HFFc6 (cell line): ENCODE measurements around the gene ST6GALNAC6. TPM values are rescaled to one million over a fixed set of nuclear protein-coding genes. Genes with fewer than 3 reads are reported as not detected.

ENCODE experiments used
- DNase-seq: peaks from one replicate; pipeline ENCODE4 v3.0.0-alpha.2; 2018
- H3K27ac Mint-ChIP-seq: 2 replicates; pipeline ENCODE4 v1.8.0; 2020; ENCODE audit warnings: mild to moderate bottlenecking, mixed read lengths
- H3K27me3 Mint-ChIP-seq: 2 replicates; pipeline ENCODE4 v1.8.0; 2021; ENCODE audit warnings: mild to moderate bottlenecking, moderate library complexity, mixed read lengths; ENCODE audit not compliant: insufficient read depth
- H3K36me3 Mint-ChIP-seq: 2 replicates; pipeline ENCODE4 v1.8.0; 2021; ENCODE audit warnings: low read depth, mixed read lengths
- H3K4me1 Mint-ChIP-seq: 2 replicates; pipeline ENCODE4 v1.8.0; 2020; ENCODE audit warnings: low read depth, mixed read lengths
- H3K4me3 Mint-ChIP-seq: 2 replicates; pipeline ENCODE4 v1.8.0; 2020; ENCODE audit warnings: mild to moderate bottlenecking, moderate library complexity, mixed read lengths
- H3K9me3 Mint-ChIP-seq: 2 replicates; pipeline ENCODE4 v1.8.0; 2020; ENCODE audit warnings: mild to moderate bottlenecking, mixed read lengths
- CTCF ChIP-seq: fragments of 200-600 bp; sonication (generic); IDR thresholded peaks from 2 replicates; pipeline ENCODE4 v1.5.0; 2021; ENCODE audit warnings: antibody characterized with exemption, mild to moderate bottlenecking
- total RNA-seq, 6 experiments: library from RNA; stranded (reverse); fragmentation: NEBNext Ultra II Directional; extraction: Animal tissue kit (Norgen Biotek cat#: 25700); gene quantifications; 2 replicates in 1 of 6; 3 replicates in 5 of 6; pipeline ENCODE4 v1.2.3, GENCODE V29; 2021

The ST6GALNAC6 gene
- total RNA-seq, 6 experiments from 2014 or later, result 29.3 to 40.6 (median 34.2) TPM

- no peak for DNase-seq
- peaks cover 2% of the 10 kb centered on the region for H3K4me1 Mint-ChIP-seq
- no peaks in the 10 kb centered on the region for H3K9me3 Mint-ChIP-seq
- no peak overlapping the region for H3K4me3 Mint-ChIP-seq
- H3K27ac Mint-ChIP-seq, result no peak overlapping the region
- no peaks in the 10 kb centered on the region for H3K36me3 Mint-ChIP-seq
- H3K27me3 Mint-ChIP-seq, result no peaks in the 10 kb centered on the region; the same call in 1 of the 2 replicates
- no peak for TF ChIP-seq CTCF
Observed at GRCh38 chr9:127858041-127858512, 41.3 kb downstream of the ST6GALNAC6 start.

DNA sequence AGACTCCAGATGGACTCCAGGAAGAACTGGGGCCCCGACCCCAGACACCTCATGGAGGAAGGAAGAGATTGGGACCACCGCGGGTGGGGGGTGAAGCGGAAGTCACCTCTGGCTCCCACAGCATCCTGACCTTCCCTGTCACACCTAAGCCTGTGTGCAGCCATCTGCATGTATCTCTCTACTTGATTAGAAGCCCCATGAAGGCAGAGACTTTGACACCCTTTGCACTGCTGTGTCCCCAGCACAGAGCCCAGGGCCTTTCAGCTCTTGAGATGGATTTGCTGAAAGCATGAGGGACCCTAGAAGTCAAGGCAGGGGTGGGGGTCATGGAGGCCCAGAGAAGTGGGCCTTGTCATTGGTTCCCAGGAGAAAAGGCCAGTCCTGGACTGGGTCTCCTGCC lies 42.1 kb downstream of the ST6GALNAC6 start:
- Mint-ChIP-seq H3K27me3 (no peaks in the 10 kb centered on the region), H3K36me3 (peaks cover 5% of the 10 kb centered on the region), H3K4me3 (no peak overlapping the region), H3K9me3 (no peaks in the 10 kb centered on the region), H3K4me1 (peaks cover 10% of the 10 kb centered on the region), H3K27ac (no peak overlapping the region)
- DNase-seq, result no peak
- no peak for TF ChIP-seq CTCF

DNA sequence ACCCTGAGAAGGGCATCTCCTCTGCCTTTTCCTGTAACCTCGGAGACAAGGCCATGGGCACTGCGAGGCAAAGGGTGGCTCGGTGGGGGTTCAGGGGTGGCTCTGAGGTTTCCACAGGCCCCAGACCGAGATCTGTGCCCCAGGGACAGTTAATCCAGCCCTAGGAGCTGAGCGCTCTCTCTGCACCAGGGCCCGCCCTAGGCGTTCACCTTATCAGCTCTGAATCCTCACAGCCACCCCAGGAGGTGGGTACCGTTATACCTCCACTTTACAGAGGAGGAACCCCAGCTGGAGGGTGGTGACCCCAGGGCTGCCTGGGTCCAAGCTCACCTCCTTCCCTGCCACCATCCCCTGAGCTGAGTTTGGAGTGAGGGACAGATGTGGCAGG lies 42.7 kb downstream of the ST6GALNAC6 start:
- H3K27me3 Mint-ChIP-seq, result no peaks in the 10 kb centered on the region
- peaks cover 9% of the 10 kb centered on the region for H3K36me3 Mint-ChIP-seq
- H3K27ac Mint-ChIP-seq, result no peak overlapping the region
- H3K4me1 Mint-ChIP-seq, result peaks cover 16% of the 10 kb centered on the region
- no peaks in the 10 kb centered on the region for H3K9me3 Mint-ChIP-seq
- no peak for TF ChIP-seq CTCF
- no peak for DNase-seq
- H3K4me3 Mint-ChIP-seq, result no peak overlapping the region

DNA sequence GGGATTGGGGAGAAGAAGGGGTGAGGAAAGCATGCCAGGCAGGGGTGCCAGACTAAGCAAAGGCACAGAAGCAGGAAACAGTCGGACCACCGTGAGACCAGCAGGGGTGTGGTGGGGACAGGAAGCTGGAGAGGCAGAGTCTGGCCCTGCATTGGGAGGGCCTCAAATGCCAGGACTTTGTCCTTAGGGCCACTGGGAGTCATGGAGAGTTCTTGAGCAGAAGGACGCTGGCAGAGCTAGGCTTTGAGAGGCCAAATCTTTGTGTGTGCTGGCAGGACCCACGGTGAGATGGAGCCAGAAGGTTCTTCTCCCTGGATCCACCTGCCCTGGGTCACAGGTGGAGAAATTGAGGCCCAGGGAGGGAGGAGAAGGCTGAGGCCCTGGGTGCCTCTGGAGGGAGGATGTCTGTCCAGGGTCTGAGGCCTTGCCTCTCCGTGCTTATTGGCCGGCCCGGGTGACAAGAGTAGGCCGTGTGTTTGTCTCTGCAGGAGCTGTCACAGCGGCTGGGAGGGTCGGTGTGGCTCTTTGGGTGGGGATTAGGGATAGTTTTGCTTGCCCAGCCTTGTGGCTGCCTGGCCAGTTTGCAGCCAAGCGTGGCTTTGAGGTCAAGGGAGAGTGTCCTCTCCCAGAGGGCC lies 43.2 kb downstream of the ST6GALNAC6 start:
- no peak for TF ChIP-seq CTCF
- no peak overlapping the region for H3K4me3 Mint-ChIP-seq
- H3K27ac Mint-ChIP-seq, result no peak overlapping the region
- no peaks in the 10 kb centered on the region for H3K27me3 Mint-ChIP-seq
- no peaks in the 10 kb centered on the region for H3K9me3 Mint-ChIP-seq
- DNase-seq, result no peak
- H3K4me1 Mint-ChIP-seq, result peaks cover 16% of the 10 kb centered on the region
- H3K36me3 Mint-ChIP-seq, result peaks cover 9% of the 10 kb centered on the region

- Mint-ChIP-seq H3K4me3 (no peak overlapping the region), H3K9me3 (peaks cover 2% of the 10 kb centered on the region; the same call in 1 of the 2 replicates), H3K36me3 (peaks cover 13% of the 10 kb centered on the region), H3K4me1 (peaks cover 16% of the 10 kb centered on the region), H3K27ac (peak overlapping the region; percentile 88), H3K27me3 (no peaks in the 10 kb centered on the region)
- TF ChIP-seq CTCF, result no peak
- no peak for DNase-seq
Observed at GRCh38 chr9:127855522-127855921, 43.9 kb downstream of the ST6GALNAC6 start.
